ENCODE measurements around the gene RAPGEF4.

RAPGEF4 gene

DNA sequence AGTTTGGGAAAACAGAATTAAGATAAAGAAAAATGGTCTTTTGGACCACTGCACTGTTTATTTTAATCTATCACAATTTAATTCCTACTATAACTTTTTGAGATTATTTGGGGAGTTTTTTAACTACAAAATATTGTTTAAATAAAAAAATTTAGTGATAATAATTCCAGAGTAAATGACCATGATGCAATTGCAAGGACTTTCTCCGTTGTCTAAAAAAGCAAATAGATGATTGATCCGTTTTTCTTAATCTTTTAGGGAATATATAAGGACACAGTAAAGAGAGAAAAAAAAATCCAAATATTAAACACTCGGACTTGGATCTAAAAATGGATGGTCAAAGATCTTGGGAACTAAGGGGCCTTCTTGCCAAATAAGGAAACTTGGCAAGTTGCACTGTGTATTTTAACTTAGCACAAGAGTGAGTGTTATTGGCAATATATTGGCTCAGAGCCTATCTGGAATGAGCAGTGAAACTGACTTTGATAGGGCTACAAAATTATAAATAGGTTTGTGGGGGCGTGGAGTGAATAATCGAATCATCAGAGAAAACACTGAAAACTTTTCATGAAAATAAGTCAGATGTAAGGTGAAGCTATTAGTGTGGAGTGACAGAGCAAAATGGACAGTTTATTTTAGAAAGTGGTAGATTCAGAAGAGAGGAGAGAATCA is 342.0 kb downstream of the RAPGEF4 start:
- Histone ChIP-seq H3K9me3 (ENCODE audit: control insufficient read depth in 5 of 5, low read length in 5 of 5) (no peaks in the 10 kb centered on the region), H3K27ac (ENCODE audit: low read depth, low read length) (peak overlapping the region; percentile 96), H3K36me3 (ENCODE audit: control insufficient read depth in 5 of 5, insufficient read depth in 5 of 5, low read length in 5 of 5) (no peaks in the 10 kb centered on the region), H3K4me1 (ENCODE audit: control insufficient read depth in 5 of 5, insufficient read depth in 5 of 5, low read length in 5 of 5) (peaks cover 2 to 37% (median 33%) of the 10 kb centered on the region in 5 donors), H3K27me3 (ENCODE audit: control insufficient read depth in 5 of 5, insufficient read depth in 4 of 5, low read length in 5 of 5) (no peaks in the 10 kb centered on the region), H3K9ac (ENCODE audit: low read length in 5 of 5) (peak overlapping the region in 4 of 5 donors; percentile 10 to 90 (median 88)), H3K4me3 (ENCODE audit: low read depth in 1 of 5, low read length in 5 of 5) (peak overlapping the region; percentile 78 to 92 (median 89))

- Histone ChIP-seq H3K27ac (ENCODE audit: low read depth, low read length) (peak overlapping the region; percentile 96), H3K4me3 (ENCODE audit: low read depth in 1 of 5, low read length in 5 of 5) (no peak overlapping the region)
Measured at GRCh38 chr2:173079141-173079540, 343.5 kb downstream of the RAPGEF4 start.

DNA sequence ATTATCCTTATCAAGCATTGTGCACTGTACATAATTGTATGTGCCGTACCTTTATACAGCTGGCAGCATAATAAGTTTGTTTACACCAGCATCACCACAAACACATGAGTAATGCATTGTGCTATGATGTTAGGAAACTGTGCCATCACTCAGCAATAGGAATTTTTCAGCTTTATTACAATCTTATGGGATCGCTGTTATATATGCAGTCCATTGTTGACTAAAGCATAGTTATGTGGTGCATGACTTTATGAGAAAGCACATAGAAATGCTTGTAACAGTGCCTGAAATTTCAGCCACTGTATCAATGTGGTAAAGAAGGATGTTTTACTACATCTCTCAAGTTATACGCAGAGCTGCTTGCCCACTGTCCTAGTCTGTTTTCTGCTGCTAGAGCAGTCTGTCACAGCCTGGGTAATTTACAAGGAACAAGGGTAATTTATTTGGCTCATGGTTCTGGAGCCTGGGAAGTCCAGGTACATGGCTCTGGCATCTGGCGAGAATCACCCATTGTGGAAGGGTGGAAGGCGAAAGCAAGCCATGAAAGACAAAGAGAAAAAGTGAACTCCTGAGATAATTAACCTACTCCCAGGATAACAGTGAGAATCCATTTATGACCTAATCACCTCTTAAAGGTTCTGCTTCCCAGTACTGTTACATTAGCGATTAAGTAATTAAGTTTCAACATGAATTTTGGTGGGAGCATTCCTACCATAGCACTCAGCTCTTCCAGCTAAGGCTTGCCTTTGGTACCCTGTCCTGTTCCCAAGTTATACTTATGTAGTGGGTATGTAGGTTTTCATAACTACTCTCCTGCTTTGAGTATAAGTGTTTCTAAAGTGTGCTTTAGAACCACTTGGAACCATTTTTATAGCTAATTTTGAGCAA is 344.6 kb downstream of the RAPGEF4 start:
- Histone ChIP-seq H3K4me3 (ENCODE audit: low read depth in 1 of 5, low read length in 5 of 5) (no peak overlapping the region), H3K9ac (ENCODE audit: low read length in 5 of 5) (no peak overlapping the region), H3K27ac (ENCODE audit: low read depth, low read length) (no peak overlapping the region), H3K9me3 (ENCODE audit: control insufficient read depth in 5 of 5, low read length in 5 of 5) (no peaks in the 10 kb centered on the region), H3K27me3 (ENCODE audit: control insufficient read depth in 5 of 5, insufficient read depth in 4 of 5, low read length in 5 of 5) (no peaks in the 10 kb centered on the region), H3K36me3 (ENCODE audit: control insufficient read depth in 5 of 5, insufficient read depth in 5 of 5, low read length in 5 of 5) (no peaks in the 10 kb centered on the region), H3K4me1 (ENCODE audit: control insufficient read depth in 5 of 5, insufficient read depth in 5 of 5, low read length in 5 of 5) (peaks cover 2 to 54% (median 45%) of the 10 kb centered on the region in 5 donors)

More at GRCh38 chr2:173079141-173079540, 343.5 kb downstream of the RAPGEF4 start:
- no peak overlapping the region for H3K9ac ChIP-seq (ENCODE audit: low read length in 5 of 5)
- no peaks in the 10 kb centered on the region for H3K36me3 ChIP-seq (ENCODE audit: control insufficient read depth in 5 of 5, insufficient read depth in 5 of 5, low read length in 5 of 5)
- no peaks in the 10 kb centered on the region for H3K27me3 ChIP-seq (ENCODE audit: control insufficient read depth in 5 of 5, insufficient read depth in 4 of 5, low read length in 5 of 5)
- peaks cover 2 to 48% (median 40%) of the 10 kb centered on the region in 5 donors for H3K4me1 ChIP-seq (ENCODE audit: control insufficient read depth in 5 of 5, insufficient read depth in 5 of 5, low read length in 5 of 5)
- H3K9me3 ChIP-seq (ENCODE audit: control insufficient read depth in 5 of 5, low read length in 5 of 5) = no peaks in the 10 kb centered on the region

- H3K36me3 ChIP-seq (ENCODE audit: control insufficient read depth in 5 of 5, insufficient read depth in 5 of 5, low read length in 5 of 5) = no peaks in the 10 kb centered on the region
- H3K9me3 ChIP-seq (ENCODE audit: control insufficient read depth in 5 of 5, low read length in 5 of 5) = no peaks in the 10 kb centered on the region
- peaks cover 2 to 53% (median 38%) of the 10 kb centered on the region in 5 donors for H3K4me1 ChIP-seq (ENCODE audit: control insufficient read depth in 5 of 5, insufficient read depth in 5 of 5, low read length in 5 of 5)
- peak overlapping the region in 2 of 5 donors; percentile 4 to 32 for H3K9ac ChIP-seq (ENCODE audit: low read length in 5 of 5)
- peak overlapping the region; percentile 89 for H3K27ac ChIP-seq (ENCODE audit: low read depth, low read length)
- H3K4me3 ChIP-seq (ENCODE audit: low read depth in 1 of 5, low read length in 5 of 5) = no peak overlapping the region
- no peaks in the 10 kb centered on the region for H3K27me3 ChIP-seq (ENCODE audit: control insufficient read depth in 5 of 5, insufficient read depth in 4 of 5, low read length in 5 of 5)
Measured at GRCh38 chr2:173086518-173087213, 351.0 kb downstream of the RAPGEF4 start.

- Histone ChIP-seq H3K9ac (ENCODE audit: low read length in 5 of 5) (peak overlapping the region in 2 of 5 donors; percentile 4 to 32), H3K4me3 (ENCODE audit: low read depth in 1 of 5, low read length in 5 of 5) (no peak overlapping the region), H3K36me3 (ENCODE audit: control insufficient read depth in 5 of 5, insufficient read depth in 5 of 5, low read length in 5 of 5) (peaks cover 0 to 2% (median 0%) of the 10 kb centered on the region in 5 donors), H3K27ac (ENCODE audit: low read depth, low read length) (peak overlapping the region; percentile 89), H3K9me3 (ENCODE audit: control insufficient read depth in 5 of 5, low read length in 5 of 5) (no peaks in the 10 kb centered on the region), H3K27me3 (ENCODE audit: control insufficient read depth in 5 of 5, insufficient read depth in 4 of 5, low read length in 5 of 5) (no peaks in the 10 kb centered on the region), H3K4me1 (ENCODE audit: control insufficient read depth in 5 of 5, insufficient read depth in 5 of 5, low read length in 5 of 5) (peaks cover 2 to 57% (median 42%) of the 10 kb centered on the region in 5 donors)
Measured at GRCh38 chr2:173087214-173087581, 351.6 kb downstream of the RAPGEF4 start.

GRCh38 chr2:173087793-173088496 is 352.3 kb downstream of the RAPGEF4 start:
- no peak overlapping the region for H3K4me3 ChIP-seq (ENCODE audit: low read depth in 1 of 5, low read length in 5 of 5)
- peak overlapping the region; percentile 89 for H3K27ac ChIP-seq (ENCODE audit: low read depth, low read length)
- H3K9me3 ChIP-seq (ENCODE audit: control insufficient read depth in 5 of 5, low read length in 5 of 5) = no peaks in the 10 kb centered on the region
- H3K27me3 ChIP-seq (ENCODE audit: control insufficient read depth in 5 of 5, insufficient read depth in 4 of 5, low read length in 5 of 5) = no peaks in the 10 kb centered on the region
- peaks cover 2 to 59% (median 42%) of the 10 kb centered on the region in 5 donors for H3K4me1 ChIP-seq (ENCODE audit: control insufficient read depth in 5 of 5, insufficient read depth in 5 of 5, low read length in 5 of 5)
- H3K36me3 ChIP-seq (ENCODE audit: control insufficient read depth in 5 of 5, insufficient read depth in 5 of 5, low read length in 5 of 5) = peaks cover 0 to 9% (median 0%) of the 10 kb centered on the region in 5 donors
- H3K9ac ChIP-seq (ENCODE audit: low read length in 5 of 5) = no peak overlapping the region

DNA sequence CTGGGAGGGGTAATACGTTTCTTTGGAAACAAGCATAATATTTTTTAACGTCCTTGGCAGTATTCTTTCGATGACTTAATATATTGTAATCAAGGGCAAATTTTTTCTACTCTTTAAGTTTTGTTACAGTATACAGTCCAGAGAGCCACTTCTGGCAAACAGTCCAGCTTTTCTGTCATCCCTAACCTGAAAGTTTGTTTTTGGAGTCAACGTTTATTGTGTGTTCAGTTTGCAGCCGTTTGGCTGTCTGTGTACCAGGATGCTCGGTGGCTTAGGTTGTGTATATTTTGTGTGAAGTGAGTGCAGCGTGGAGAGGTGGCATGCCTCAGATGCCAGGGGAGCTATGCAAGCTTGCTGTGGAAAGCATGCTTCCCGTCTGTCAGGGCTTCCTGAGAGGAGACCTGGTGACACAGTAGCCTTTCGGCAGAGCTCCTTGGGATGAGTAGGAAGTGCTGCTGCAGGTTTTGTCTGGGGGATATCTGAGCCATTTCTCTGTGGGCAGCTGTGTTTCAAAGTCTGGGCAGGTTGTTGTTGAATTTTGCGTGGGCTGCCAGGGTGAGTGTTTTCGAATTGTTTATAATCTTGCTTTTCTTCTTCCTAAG is 354.7 kb downstream of the RAPGEF4 start:
- peaks cover 0 to 9% (median 0%) of the 10 kb centered on the region in 5 donors for H3K36me3 ChIP-seq (ENCODE audit: control insufficient read depth in 5 of 5, insufficient read depth in 5 of 5, low read length in 5 of 5)
- peak overlapping the region in 4 of 5 donors; percentile 11 to 47 (median 26) for H3K4me3 ChIP-seq (ENCODE audit: low read depth in 1 of 5, low read length in 5 of 5)
- H3K9me3 ChIP-seq (ENCODE audit: control insufficient read depth in 5 of 5, low read length in 5 of 5) = no peaks in the 10 kb centered on the region
- H3K4me1 ChIP-seq (ENCODE audit: control insufficient read depth in 5 of 5, insufficient read depth in 5 of 5, low read length in 5 of 5) = peaks cover 2 to 44% (median 26%) of the 10 kb centered on the region in 5 donors
- H3K27ac ChIP-seq (ENCODE audit: low read depth, low read length) = peak overlapping the region; percentile 89
- H3K9ac ChIP-seq (ENCODE audit: low read length in 5 of 5) = peak overlapping the region in 1 of 5 donors; percentile 63
- H3K27me3 ChIP-seq (ENCODE audit: control insufficient read depth in 5 of 5, insufficient read depth in 4 of 5, low read length in 5 of 5) = no peaks in the 10 kb centered on the region

DNA sequence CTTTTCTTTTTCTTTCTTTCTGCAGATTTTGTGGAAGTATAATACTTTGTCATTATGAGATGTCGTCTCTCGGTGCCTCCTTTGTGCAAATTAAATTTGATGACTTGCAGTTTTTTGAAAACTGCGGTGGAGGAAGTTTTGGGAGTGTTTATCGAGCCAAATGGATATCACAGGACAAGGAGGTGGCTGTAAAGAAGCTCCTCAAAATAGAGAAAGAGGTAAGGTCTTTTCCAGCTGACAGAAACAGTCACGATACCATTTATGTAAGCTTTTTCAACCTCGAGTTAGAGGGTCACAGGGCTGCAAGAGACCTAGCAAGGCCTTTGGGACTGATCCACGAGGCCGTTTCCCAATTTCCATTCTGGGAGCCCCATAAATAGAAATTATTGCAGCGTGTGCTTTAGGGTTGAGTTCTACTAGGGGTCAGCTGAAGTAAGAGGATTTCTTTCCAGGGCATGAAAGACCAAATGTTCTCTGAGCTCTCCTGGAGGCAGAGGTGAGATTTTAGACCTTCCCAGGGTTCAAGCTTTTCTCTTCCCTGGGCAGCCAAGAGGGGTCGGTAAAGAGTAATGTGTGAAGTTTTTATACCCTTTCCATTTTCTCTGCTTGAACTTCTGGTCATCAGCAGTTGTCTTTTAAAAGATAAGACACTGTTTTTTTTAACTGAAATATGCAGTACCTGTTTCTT is 355.5 kb downstream of the RAPGEF4 start:
- no peaks in the 10 kb centered on the region for H3K27me3 ChIP-seq (ENCODE audit: control insufficient read depth in 5 of 5, insufficient read depth in 4 of 5, low read length in 5 of 5)
- H3K4me3 ChIP-seq (ENCODE audit: low read depth in 1 of 5, low read length in 5 of 5) = peak overlapping the region in 2 of 5 donors; percentile 19 to 22
- H3K4me1 ChIP-seq (ENCODE audit: control insufficient read depth in 5 of 5, insufficient read depth in 5 of 5, low read length in 5 of 5) = peaks cover 2 to 44% (median 26%) of the 10 kb centered on the region in 5 donors
- H3K9ac ChIP-seq (ENCODE audit: low read length in 5 of 5) = peak overlapping the region in 2 of 5 donors; percentile 20 to 63
- no peaks in the 10 kb centered on the region for H3K9me3 ChIP-seq (ENCODE audit: control insufficient read depth in 5 of 5, low read length in 5 of 5)
- peak overlapping the region; percentile 89 for H3K27ac ChIP-seq (ENCODE audit: low read depth, low read length)
- peaks cover 0 to 9% (median 0%) of the 10 kb centered on the region in 5 donors for H3K36me3 ChIP-seq (ENCODE audit: control insufficient read depth in 5 of 5, insufficient read depth in 5 of 5, low read length in 5 of 5)
